Liver (tissue), 9 donors: ENCODE data around the gene CAMK2B. TPM values are rescaled to one million over a fixed set of nuclear protein-coding genes. Genes with fewer than 3 reads are reported as not detected.

Experiments used
- DNase-seq: peaks from one replicate; pipeline ENCODE4 v3.0.0-alpha.2; 2017; ENCODE audit warnings: low spot score
- H3K27ac ChIP-seq, 2 donors: one replicate each; pipeline ENCODE4 v1.7.0; 2013; ENCODE audit warnings: inconsistent platforms in 2 of 2, low read length in 2 of 2, control low read depth in 1 of 2, low read depth in 1 of 2, mild to moderate bottlenecking in 1 of 2
- H3K27me3 ChIP-seq, 4 donors: one replicate each; pipeline versions ENCODE4 v1.6.1 to v1.7.0; 2013; ENCODE audit warnings: low read length in 3 of 4, inconsistent platforms in 1 of 4, mild to moderate bottlenecking in 1 of 4, moderate library complexity in 1 of 4; ENCODE audit not compliant: control insufficient read depth in 4 of 4, insufficient read depth in 4 of 4
- H3K36me3 ChIP-seq, 4 donors: one replicate each; pipeline versions ENCODE4 v1.6.1 to v1.7.0; 2013; ENCODE audit warnings: low read length in 3 of 4, mild to moderate bottlenecking in 3 of 4, low read depth in 1 of 4, moderate library complexity in 1 of 4; ENCODE audit not compliant: control insufficient read depth in 4 of 4, insufficient read depth in 3 of 4
- H3K4me1 ChIP-seq, 4 donors: one replicate each; pipeline versions ENCODE4 v1.6.1 to v1.7.0; 2013; ENCODE audit warnings: low read length in 3 of 4, mild to moderate bottlenecking in 3 of 4, moderate library complexity in 1 of 4; ENCODE audit not compliant: control insufficient read depth in 4 of 4, insufficient read depth in 4 of 4
- H3K4me3 ChIP-seq, 3 donors: one replicate each; pipeline versions ENCODE4 v1.6.1 to v1.7.0; 2013; ENCODE audit warnings: low read length in 3 of 3, control low read depth in 1 of 3, low read depth in 1 of 3, mild to moderate bottlenecking in 1 of 3
- H3K9ac ChIP-seq, 2 donors: one replicate each; pipeline ENCODE4 v1.7.0; 2013; ENCODE audit warnings: low read length in 2 of 2, mild to moderate bottlenecking in 2 of 2, moderate library complexity in 2 of 2, control low read depth in 1 of 2, low read depth in 1 of 2
- H3K9me3 ChIP-seq, 4 donors: one replicate each; pipeline versions ENCODE4 v1.6.1 to v1.7.0; 2013; ENCODE audit warnings: low read length in 3 of 4; ENCODE audit not compliant: control insufficient read depth in 4 of 4
- EGR1 ChIP-seq, 2 donors: IDR thresholded peaks; 2 replicates each; pipeline ENCODE4 v1.6.1; 2016 to 2018; ENCODE audit warnings: antibody characterized with exemption in 2 of 2, low read depth in 2 of 2
- FOXA1 ChIP-seq: IDR thresholded peaks from 2 replicates; pipeline ENCODE4 v1.6.1; 2016; ENCODE audit warnings: antibody characterized with exemption
- FOXA2 ChIP-seq: IDR thresholded peaks from 2 replicates; pipeline ENCODE4 v1.6.1; 2016; ENCODE audit warnings: antibody characterized with exemption
- GABPA ChIP-seq, 2 donors: IDR thresholded peaks in 1 of 2; conservative IDR thresholded peaks in 1 of 2; 2 replicates each; pipeline ENCODE4 v1.6.1; 2016; ENCODE audit warnings: antibody characterized with exemption in 2 of 2, mild to moderate bottlenecking in 1 of 2, moderate library complexity in 1 of 2
- HNF4A ChIP-seq, 2 donors: conservative IDR thresholded peaks; 2 replicates each; pipeline ENCODE4 v1.6.1; 2016; ENCODE audit warnings: antibody characterized with exemption in 2 of 2, mild to moderate bottlenecking in 2 of 2
- HNF4G ChIP-seq: IDR thresholded peaks from 2 replicates; pipeline ENCODE4 v1.6.1; 2016; ENCODE audit warnings: antibody characterized with exemption
- JUND ChIP-seq, 2 donors: IDR thresholded peaks; 2 replicates each; pipeline ENCODE4 v1.6.1; 2016; ENCODE audit warnings: antibody characterized with exemption in 2 of 2
- NR2F2 ChIP-seq: IDR thresholded peaks from 2 replicates; pipeline ENCODE4 v1.6.1; 2016; ENCODE audit warnings: antibody characterized with exemption
- RAD21 ChIP-seq, 2 donors: IDR thresholded peaks; 2 replicates each; pipeline ENCODE4 v1.6.1; 2016; ENCODE audit warnings: antibody characterized with exemption in 2 of 2, mild to moderate bottlenecking in 2 of 2
- RXRA ChIP-seq, 2 donors: IDR thresholded peaks; 2 replicates each; pipeline ENCODE4 v1.6.1; 2017 to 2018; ENCODE audit warnings: antibody characterized with exemption in 2 of 2, mild to moderate bottlenecking in 1 of 2
- SP1 ChIP-seq: IDR thresholded peaks from 2 replicates; pipeline ENCODE4 v1.6.1; 2018; ENCODE audit warnings: antibody characterized with exemption, mild to moderate bottlenecking
- TAF1 ChIP-seq: conservative IDR thresholded peaks from 2 replicates; pipeline ENCODE4 v1.6.1; 2016; ENCODE audit warnings: antibody characterized with exemption, mild to moderate bottlenecking
- WGBS: extraction: QIAGEN DNeasy Blood & Tissue Kit; methylation state at CpG from one replicate; pipeline ENCODE4 v1.1.7; 2013; 5-methylcytosine and 5-hydroxymethylcytosine counted together
- polyA plus RNA-seq, 2 donors: library from polyadenylated mRNA; stranded (reverse) in 1 of 2; unstranded in 1 of 2; fragments of 200-250 nt in 1 of 2; fragments of >200 nt in 1 of 2; fragmentation: Nextera tagmentation in 1 of 2; extraction: Ambion mirVana in 1 of 2; gene quantifications; one replicate each; pipeline versions ENCODE4 v1.2.1 to v1.2.3, GENCODE V29; 2013 to 2015
- total RNA-seq, 2 donors: library from RNA; depleted of rRNA; stranded (reverse); fragments of >200 nt; gene quantifications; one replicate each; pipeline ENCODE4 v1.2.3, GENCODE V29; 2014
- TF ChIP-seq, protein P1 (sequence below): IDR thresholded peaks from 2 replicates; pipeline ENCODE4 v1.6.1; 2016; ENCODE audit warnings: antibody characterized with exemption
- TF ChIP-seq, protein P2 (sequence below): fragments of 150-350 bp; IDR thresholded peaks from 2 replicates; pipeline ENCODE4 v1.5.1; 2017; ENCODE audit warnings: improper control_type of control experiment, low read depth, low read length; ENCODE audit not compliant: missing input control
- TF ChIP-seq, protein P3 (sequence below): IDR thresholded peaks from 2 replicates; pipeline ENCODE4 v1.6.1; 2016; ENCODE audit warnings: antibody characterized with exemption
- TF ChIP-seq, protein P4 (sequence below): IDR thresholded peaks from 2 replicates; pipeline ENCODE4 v1.6.1; 2016; ENCODE audit warnings: antibody characterized with exemption, mild to moderate bottlenecking
- TF ChIP-seq, protein P5 (sequence below): IDR thresholded peaks from 2 replicates; pipeline ENCODE4 v1.6.1; 2016; ENCODE audit warnings: antibody characterized with exemption
- donor health status: healthy.
- donor health status: healthy.
- donor health status: healthy.
- donor health status: healthy.
- donor health status: healthy.

The CAMK2B gene
- total and polyA plus RNA-seq, 4 donors: 2.1 to 3.3 (median 2.2) TPM; not detected in 1

DNA sequence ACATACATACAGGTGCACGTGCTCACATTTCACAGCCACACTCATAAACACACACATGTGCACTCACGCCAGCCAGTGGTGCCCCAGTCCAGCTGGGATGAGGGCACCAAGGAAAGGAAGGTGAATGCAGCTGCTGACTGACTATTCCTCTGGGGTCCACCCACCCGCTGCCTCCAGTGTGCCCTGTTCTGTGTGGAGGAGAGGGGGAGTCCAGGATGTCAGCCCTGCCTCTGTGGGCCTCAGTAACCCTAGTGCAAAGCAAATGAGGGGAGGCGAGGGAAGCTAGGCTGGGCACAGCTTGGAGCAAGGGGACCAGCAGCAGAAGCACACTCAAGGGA lies 67.0 kb downstream of the CAMK2B start:
- Histone ChIP-seq H3K27me3 (no peaks in the 10 kb centered on the region), H3K36me3 (no peaks in the 10 kb centered on the region), H3K9me3 (no peaks in the 10 kb centered on the region), H3K27ac (peak overlapping the region; percentile 49 to 51), H3K4me3 (no peak overlapping the region), H3K9ac (no peak overlapping the region), H3K4me1 (peaks cover 0 to 12% (median 2%) of the 10 kb centered on the region in 4 donors)
- 94% methylated on average over 4 of the region's 4 CpGs for WGBS
- no peak for DNase-seq
- TF ChIP-seq, protein P1, sequence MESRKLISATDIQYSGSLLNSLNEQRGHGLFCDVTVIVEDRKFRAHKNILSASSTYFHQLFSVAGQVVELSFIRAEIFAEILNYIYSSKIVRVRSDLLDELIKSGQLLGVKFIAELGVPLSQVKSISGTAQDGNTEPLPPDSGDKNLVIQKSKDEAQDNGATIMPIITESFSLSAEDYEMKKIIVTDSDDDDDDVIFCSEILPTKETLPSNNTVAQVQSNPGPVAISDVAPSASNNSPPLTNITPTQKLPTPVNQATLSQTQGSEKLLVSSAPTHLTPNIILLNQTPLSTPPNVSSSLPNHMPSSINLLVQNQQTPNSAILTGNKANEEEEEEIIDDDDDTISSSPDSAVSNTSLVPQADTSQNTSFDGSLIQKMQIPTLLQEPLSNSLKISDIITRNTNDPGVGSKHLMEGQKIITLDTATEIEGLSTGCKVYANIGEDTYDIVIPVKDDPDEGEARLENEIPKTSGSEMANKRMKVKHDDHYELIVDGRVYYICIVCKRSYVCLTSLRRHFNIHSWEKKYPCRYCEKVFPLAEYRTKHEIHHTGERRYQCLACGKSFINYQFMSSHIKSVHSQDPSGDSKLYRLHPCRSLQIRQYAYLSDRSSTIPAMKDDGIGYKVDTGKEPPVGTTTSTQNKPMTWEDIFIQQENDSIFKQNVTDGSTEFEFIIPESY: no peak
- TF ChIP-seq, protein P2, sequence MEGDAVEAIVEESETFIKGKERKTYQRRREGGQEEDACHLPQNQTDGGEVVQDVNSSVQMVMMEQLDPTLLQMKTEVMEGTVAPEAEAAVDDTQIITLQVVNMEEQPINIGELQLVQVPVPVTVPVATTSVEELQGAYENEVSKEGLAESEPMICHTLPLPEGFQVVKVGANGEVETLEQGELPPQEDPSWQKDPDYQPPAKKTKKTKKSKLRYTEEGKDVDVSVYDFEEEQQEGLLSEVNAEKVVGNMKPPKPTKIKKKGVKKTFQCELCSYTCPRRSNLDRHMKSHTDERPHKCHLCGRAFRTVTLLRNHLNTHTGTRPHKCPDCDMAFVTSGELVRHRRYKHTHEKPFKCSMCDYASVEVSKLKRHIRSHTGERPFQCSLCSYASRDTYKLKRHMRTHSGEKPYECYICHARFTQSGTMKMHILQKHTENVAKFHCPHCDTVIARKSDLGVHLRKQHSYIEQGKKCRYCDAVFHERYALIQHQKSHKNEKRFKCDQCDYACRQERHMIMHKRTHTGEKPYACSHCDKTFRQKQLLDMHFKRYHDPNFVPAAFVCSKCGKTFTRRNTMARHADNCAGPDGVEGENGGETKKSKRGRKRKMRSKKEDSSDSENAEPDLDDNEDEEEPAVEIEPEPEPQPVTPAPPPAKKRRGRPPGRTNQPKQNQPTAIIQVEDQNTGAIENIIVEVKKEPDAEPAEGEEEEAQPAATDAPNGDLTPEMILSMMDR: no peak
- TF ChIP-seq FOXA1: no peak
- no peak for TF ChIP-seq RXRA (IDR thresholded peaks at IDR 0.05)
- TF ChIP-seq FOXA2: no peak
- TF ChIP-seq TAF1: no peak
- no peak for TF ChIP-seq EGR1 (IDR thresholded peaks at IDR 0.05; ENCODE audit: low read depth in 2 of 2)
- no peak for TF ChIP-seq SP1
- TF ChIP-seq, protein P3, sequence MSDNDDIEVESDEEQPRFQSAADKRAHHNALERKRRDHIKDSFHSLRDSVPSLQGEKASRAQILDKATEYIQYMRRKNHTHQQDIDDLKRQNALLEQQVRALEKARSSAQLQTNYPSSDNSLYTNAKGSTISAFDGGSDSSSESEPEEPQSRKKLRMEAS: no peak
- TF ChIP-seq, protein P4, sequence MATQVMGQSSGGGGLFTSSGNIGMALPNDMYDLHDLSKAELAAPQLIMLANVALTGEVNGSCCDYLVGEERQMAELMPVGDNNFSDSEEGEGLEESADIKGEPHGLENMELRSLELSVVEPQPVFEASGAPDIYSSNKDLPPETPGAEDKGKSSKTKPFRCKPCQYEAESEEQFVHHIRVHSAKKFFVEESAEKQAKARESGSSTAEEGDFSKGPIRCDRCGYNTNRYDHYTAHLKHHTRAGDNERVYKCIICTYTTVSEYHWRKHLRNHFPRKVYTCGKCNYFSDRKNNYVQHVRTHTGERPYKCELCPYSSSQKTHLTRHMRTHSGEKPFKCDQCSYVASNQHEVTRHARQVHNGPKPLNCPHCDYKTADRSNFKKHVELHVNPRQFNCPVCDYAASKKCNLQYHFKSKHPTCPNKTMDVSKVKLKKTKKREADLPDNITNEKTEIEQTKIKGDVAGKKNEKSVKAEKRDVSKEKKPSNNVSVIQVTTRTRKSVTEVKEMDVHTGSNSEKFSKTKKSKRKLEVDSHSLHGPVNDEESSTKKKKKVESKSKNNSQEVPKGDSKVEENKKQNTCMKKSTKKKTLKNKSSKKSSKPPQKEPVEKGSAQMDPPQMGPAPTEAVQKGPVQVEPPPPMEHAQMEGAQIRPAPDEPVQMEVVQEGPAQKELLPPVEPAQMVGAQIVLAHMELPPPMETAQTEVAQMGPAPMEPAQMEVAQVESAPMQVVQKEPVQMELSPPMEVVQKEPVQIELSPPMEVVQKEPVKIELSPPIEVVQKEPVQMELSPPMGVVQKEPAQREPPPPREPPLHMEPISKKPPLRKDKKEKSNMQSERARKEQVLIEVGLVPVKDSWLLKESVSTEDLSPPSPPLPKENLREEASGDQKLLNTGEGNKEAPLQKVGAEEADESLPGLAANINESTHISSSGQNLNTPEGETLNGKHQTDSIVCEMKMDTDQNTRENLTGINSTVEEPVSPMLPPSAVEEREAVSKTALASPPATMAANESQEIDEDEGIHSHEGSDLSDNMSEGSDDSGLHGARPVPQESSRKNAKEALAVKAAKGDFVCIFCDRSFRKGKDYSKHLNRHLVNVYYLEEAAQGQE: no peak
- no peak for TF ChIP-seq NR2F2
- TF ChIP-seq JUND (IDR thresholded peaks at IDR 0.05): no peak
- TF ChIP-seq, protein P5, sequence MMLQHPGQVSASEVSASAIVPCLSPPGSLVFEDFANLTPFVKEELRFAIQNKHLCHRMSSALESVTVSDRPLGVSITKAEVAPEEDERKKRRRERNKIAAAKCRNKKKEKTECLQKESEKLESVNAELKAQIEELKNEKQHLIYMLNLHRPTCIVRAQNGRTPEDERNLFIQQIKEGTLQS: no peak
- TF ChIP-seq HNF4G: no peak
- no peak for TF ChIP-seq RAD21 (IDR thresholded peaks at IDR 0.05)
- no peak for TF ChIP-seq GABPA (IDR thresholded peaks at IDR 0.05 in 1 of 2, conservative IDR thresholded peaks at IDR 0.05 in 1 of 2)
- TF ChIP-seq HNF4A (conservative IDR thresholded peaks at IDR 0.05): no peak
